ENCODE measurements around the gene CAV1. TPM values are rescaled to one million over a fixed set of nuclear protein-coding genes. Genes with fewer than 3 reads are reported as not detected.

Gene CAV1
- total RNA-seq, 2 donors from 2014 or later = 194 to 210 TPM

- Histone ChIP-seq H3K4me3 (no peak overlapping the region), H3K4me1 (ENCODE audit: control insufficient read depth in 1 of 2, low read depth in 2 of 2) (peaks cover 8 to 33% of the 10 kb centered on the region in 2 donors), H3K27ac (no peak overlapping the region), H3K9me3 (no peaks in the 10 kb centered on the region), H3K27me3 (replicated peaks; ENCODE audit: insufficient read depth) (no peaks in the 10 kb centered on the region), H3K36me3 (peaks cover 14% of the 10 kb centered on the region)
- no peak for ATAC-seq (ENCODE audit: insufficient number of reproducible peaks, low FRiP score, low read depth)
- no peak for DNase-seq (ENCODE audit: low spot score)
- no peak for TF ChIP-seq CTCF (IDR thresholded peaks at IDR 0.05)
These were observed 24.5 kb downstream of the CAV1 start for GRCh38 chr7:116549370-116549769.

DNA sequence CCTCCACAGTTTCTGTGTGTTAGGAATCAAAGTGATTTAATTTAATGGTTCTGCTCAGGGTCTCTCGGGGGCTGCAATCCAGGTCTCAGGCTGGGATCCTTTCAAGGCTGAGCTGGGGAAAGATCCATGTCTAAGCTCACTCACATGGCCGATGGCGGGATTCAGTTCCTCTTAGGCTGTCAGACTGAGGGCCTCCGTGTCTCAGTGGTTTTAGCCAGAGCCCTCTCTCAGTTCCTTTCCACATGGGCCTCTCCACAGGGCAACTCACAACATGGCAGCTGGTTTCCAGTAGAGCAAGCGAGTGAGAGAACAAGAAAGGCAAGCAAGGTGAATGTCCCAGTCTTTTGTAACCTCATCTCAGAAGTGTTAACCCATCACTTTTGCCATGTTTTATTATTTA, 26.9 kb downstream of the CAV1 start:
- no peaks in the 10 kb centered on the region for H3K27me3 ChIP-seq (replicated peaks; ENCODE audit: insufficient read depth)
- peak overlapping the region; percentile 61 to 71 for H3K27ac ChIP-seq
- DNase-seq (ENCODE audit: low spot score) (no peak), ATAC-seq (ENCODE audit: insufficient number of reproducible peaks, low FRiP score, low read depth) (no peak)
- peaks cover 14% of the 10 kb centered on the region for H3K36me3 ChIP-seq
- H3K4me1 ChIP-seq (ENCODE audit: control insufficient read depth in 1 of 2, low read depth in 2 of 2) = peaks cover 27 to 48% of the 10 kb centered on the region in 2 donors
- no peaks in the 10 kb centered on the region for H3K9me3 ChIP-seq
- H3K4me3 ChIP-seq = no peak overlapping the region
- no peak for TF ChIP-seq CTCF (IDR thresholded peaks at IDR 0.05)

GRCh38 chr7:116552602-116553001, 27.8 kb downstream of the CAV1 start:
- no peaks in the 10 kb centered on the region for H3K9me3 ChIP-seq
- H3K4me1 ChIP-seq (ENCODE audit: control insufficient read depth in 1 of 2, low read depth in 2 of 2) = peaks cover 27 to 57% of the 10 kb centered on the region in 2 donors
- DNase-seq (ENCODE audit: low spot score) (no peak), ATAC-seq (ENCODE audit: insufficient number of reproducible peaks, low FRiP score, low read depth) (no peak)
- peaks cover 14% of the 10 kb centered on the region for H3K36me3 ChIP-seq
- H3K27me3 ChIP-seq (replicated peaks; ENCODE audit: insufficient read depth) = no peaks in the 10 kb centered on the region
- no peak overlapping the region for H3K4me3 ChIP-seq
- H3K27ac ChIP-seq = peak overlapping the region; percentile 61 to 71
- no peak for TF ChIP-seq CTCF (IDR thresholded peaks at IDR 0.05)

- peak overlapping the region; percentile 61 to 71 for H3K27ac ChIP-seq
- peaks cover 27 to 65% of the 10 kb centered on the region in 2 donors for H3K4me1 ChIP-seq (ENCODE audit: control insufficient read depth in 1 of 2, low read depth in 2 of 2)
- peaks cover 9% of the 10 kb centered on the region for H3K36me3 ChIP-seq
- ATAC-seq (ENCODE audit: insufficient number of reproducible peaks, low FRiP score, low read depth) = no peak
- H3K4me3 ChIP-seq = no peak overlapping the region
- TF ChIP-seq CTCF (IDR thresholded peaks at IDR 0.05) = no peak
- DNase-seq (ENCODE audit: low spot score) = no peak
- H3K27me3 ChIP-seq (replicated peaks; ENCODE audit: insufficient read depth) = no peaks in the 10 kb centered on the region
- H3K9me3 ChIP-seq = no peaks in the 10 kb centered on the region
These were observed 28.5 kb downstream of the CAV1 start for GRCh38 chr7:116553168-116553964.

DNA sequence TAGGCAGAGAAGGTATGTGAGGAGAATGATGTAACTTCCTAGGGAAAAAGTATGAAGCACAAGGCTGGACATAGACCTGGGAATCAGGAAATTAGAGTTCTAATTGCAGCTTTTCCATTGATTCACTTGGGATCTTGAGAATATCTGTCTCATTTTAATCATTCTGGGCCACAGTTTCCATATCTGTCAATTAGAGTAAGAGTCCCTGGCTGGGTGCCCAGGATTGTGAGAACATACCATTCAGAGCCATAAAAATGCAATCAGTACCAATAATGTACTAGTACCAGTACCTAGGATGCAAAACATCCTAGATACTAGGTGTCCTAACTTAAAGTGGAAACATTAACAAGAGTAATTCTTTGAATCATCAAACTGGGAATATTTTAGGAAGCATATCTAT, 29.6 kb downstream of the CAV1 start:
- Histone ChIP-seq H3K27ac (peak overlapping the region; percentile 61 to 71), H3K4me3 (no peak overlapping the region), H3K27me3 (replicated peaks; ENCODE audit: insufficient read depth) (no peaks in the 10 kb centered on the region), H3K36me3 (peaks cover 17% of the 10 kb centered on the region), H3K4me1 (ENCODE audit: control insufficient read depth in 1 of 2, low read depth in 2 of 2) (peaks cover 28 to 74% of the 10 kb centered on the region in 2 donors), H3K9me3 (no peaks in the 10 kb centered on the region)
- no peak for ATAC-seq (ENCODE audit: insufficient number of reproducible peaks, low FRiP score, low read depth)
- no peak for TF ChIP-seq CTCF (IDR thresholded peaks at IDR 0.05)
- no peak for DNase-seq (ENCODE audit: low spot score)

All from thoracic aorta (tissue), 2 donors.